T-cell (primary cell): Measurements from ENCODE around the gene ADK. TPM values are rescaled to one million over a fixed set of nuclear protein-coding genes. Genes with fewer than 3 reads are reported as not detected.

Experiments
- ATAC-seq, 4 experiments: fragments of 200-7000 bp in 3 of 4; fragments of 150-1000 bp in 1 of 4; cut with Tn5 transposase; replicated peaks in 1 of 4; 1 replicate in 3 of 4; 2 replicates in 1 of 4; pipeline ENCODE4 v1.10.0; 2021; ENCODE audit warnings: moderate library complexity in 3 of 4, mild to moderate bottlenecking in 2 of 4, moderate number of reproducible peaks in 1 of 4
- CTCF ChIA-PET, 2 donors: fragments of 300-600 bp; sonication (Branson Sonifier 250); formaldehyde crosslinking; loops; one replicate each; lab custom pipeline; 2022; ENCODE audit warnings: antibody characterized with exemption in 2 of 2; lab: Charles Lee
- POLR2A ChIA-PET, 2 donors: fragments of 300-600 bp; sonication (Branson Sonifier 250); formaldehyde crosslinking; loops; one replicate each; lab custom pipeline; 2022; ENCODE audit warnings: antibody characterized with exemption in 2 of 2; lab: Charles Lee
- DNase-seq, 35 experiments: peaks; one replicate each; pipeline versions ENCODE4 v3.0.0 to v3.0.0-alpha.2; 2013 to 2023
- H3K27ac ChIP-seq: one replicate; pipeline ENCODE4 v1.5.1; 2013; ENCODE audit warnings: low read length
- H3K27me3 ChIP-seq, 2 experiments: replicated peaks in 1 of 2; 1 replicate in 1 of 2; 2 replicates in 1 of 2; pipeline versions ENCODE4 v1.6.1 to v1.7.0; 2013; ENCODE audit warnings: low read length in 1 of 2, mixed read lengths in 1 of 2; ENCODE audit not compliant: control insufficient read depth in 2 of 2, insufficient read depth in 2 of 2; ENCODE audit errors: extremely low read depth in 1 of 2
- H3K36me3 ChIP-seq, 2 donors: 1 replicate in 1 of 2; 2 replicates in 1 of 2; pipeline versions ENCODE4 v1.6.1 to v1.7.0; 2013; ENCODE audit warnings: low read length in 1 of 2; ENCODE audit not compliant: control insufficient read depth in 2 of 2, insufficient read depth in 1 of 2; ENCODE audit errors: extremely low read depth in 1 of 2
- H3K4me1 ChIP-seq, 2 experiments: 1 replicate in 1 of 2; 2 replicates in 1 of 2; pipeline versions ENCODE4 v1.6.1 to v1.7.0; 2013; ENCODE audit warnings: low read length in 2 of 2, mixed read lengths in 1 of 2; ENCODE audit not compliant: insufficient read depth in 2 of 2, control insufficient read depth in 1 of 2; ENCODE audit errors: extremely low read depth in 1 of 2
- H3K4me3 ChIP-seq, 2 donors: 1 replicate in 1 of 2; 2 replicates in 1 of 2; pipeline versions ENCODE4 v1.5.1 to v1.7.0; 2013; ENCODE audit warnings: mild to moderate bottlenecking in 2 of 2, low read length in 1 of 2, moderate library complexity in 1 of 2; ENCODE audit not compliant: control insufficient read depth in 1 of 2; ENCODE audit errors: extremely low read depth in 1 of 2
- H3K9me3 ChIP-seq: 2 replicates; pipeline ENCODE4 v1.7.0; 2013
- H3K27ac Mint-ChIP-seq, 2 donors: one replicate each; pipeline ENCODE4 v1.8.0; 2020 to 2021; ENCODE audit warnings: mild to moderate bottlenecking in 2 of 2, mixed read lengths in 2 of 2
- H3K27me3 Mint-ChIP-seq, 2 donors: one replicate each; pipeline ENCODE4 v1.8.0; 2021 to 2022; ENCODE audit warnings: mixed read lengths in 2 of 2
- H3K36me3 Mint-ChIP-seq: one replicate; pipeline ENCODE4 v1.8.0; 2021; ENCODE audit warnings: mixed read lengths
- H3K4me1 Mint-ChIP-seq, 3 donors: one replicate each; pipeline ENCODE4 v1.8.0; 2020 to 2022; ENCODE audit warnings: mixed read lengths in 3 of 3, mild to moderate bottlenecking in 1 of 3
- H3K4me3 Mint-ChIP-seq, 3 donors: one replicate each; pipeline ENCODE4 v1.8.0; 2020 to 2022; ENCODE audit warnings: mild to moderate bottlenecking in 3 of 3, mixed read lengths in 3 of 3, moderate library complexity in 3 of 3
- H3K9me3 Mint-ChIP-seq, 3 donors: one replicate each; pipeline ENCODE4 v1.8.0; 2020 to 2022; ENCODE audit warnings: mixed read lengths in 3 of 3
- WGBS: methylation state at CpG from one replicate; pipeline ENCODE4 v1.1.5; 2013; ENCODE audit warnings: missing lambda C conversion rate; ENCODE audit not compliant: insufficient coverage; 5-methylcytosine and 5-hydroxymethylcytosine counted together
- total RNA-seq, 35 experiments: library from RNA in 6 of 35; stranded (reverse) in 6 of 35; fragments of 120-200 nt in 1 of 35; gene quantifications; one replicate each; pipeline versions ENCODE4 v1.2.1 to v1.2.4 and lab custom pipeline; 2013 to 2026

The ADK gene
- total RNA-seq, 5 donors from 2014 or later (not counting 1 experiment from before 2014, with no cell fraction given) = 20.7 to 32.8 (median 23.6) TPM

DNA sequence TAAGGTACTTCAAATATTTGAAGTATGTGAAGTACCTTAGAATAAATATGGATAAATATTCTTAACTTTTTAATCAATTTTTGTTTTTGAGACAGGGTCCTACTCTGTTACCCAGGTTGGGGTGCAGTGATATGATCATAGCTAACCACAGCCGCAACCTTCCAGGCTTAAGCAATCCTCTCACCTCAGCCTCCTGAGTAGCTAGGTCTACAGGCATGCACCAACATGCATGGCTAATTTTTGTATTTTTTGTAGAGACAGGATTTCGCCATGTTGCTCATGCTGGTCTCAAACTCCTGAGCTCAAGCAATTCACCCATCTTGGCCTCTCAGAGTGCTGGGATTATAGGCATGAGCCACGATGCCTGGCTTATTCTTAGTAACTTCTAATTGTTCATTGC is 555.9 kb downstream of the ADK start:
- Histone ChIP-seq H3K27ac (no peak overlapping the region), H3K27me3 (no peaks in the 10 kb centered on the region), H3K36me3 (peaks cover 0 to 3% of the 10 kb centered on the region in 2 donors), H3K4me3 (no peak overlapping the region), H3K9me3 (no peaks in the 10 kb centered on the region), H3K4me1 (no peaks in the 10 kb centered on the region)
- POLR2A ChIA-PET = interaction anchor here (0.6 to 0.7 kb wide), 2 partner anchors 32 to 118 kb away, joined by 3 to 4 read pairs; no protein-coding TSS in a partner anchor
- CTCF ChIA-PET = no interaction called here
- H3K27ac Mint-ChIP-seq = no peak overlapping the region
- 100% methylated on average over 1 of the region's 3 CpGs for WGBS
- DNase-seq (no peak), ATAC-seq (no peak)
- H3K4me3 Mint-ChIP-seq = no peak overlapping the region
- no peaks in the 10 kb centered on the region for H3K27me3 Mint-ChIP-seq
- peaks cover 40% of the 10 kb centered on the region for H3K36me3 Mint-ChIP-seq
- no peaks in the 10 kb centered on the region for H3K4me1 Mint-ChIP-seq
- no peaks in the 10 kb centered on the region for H3K9me3 Mint-ChIP-seq

DNA sequence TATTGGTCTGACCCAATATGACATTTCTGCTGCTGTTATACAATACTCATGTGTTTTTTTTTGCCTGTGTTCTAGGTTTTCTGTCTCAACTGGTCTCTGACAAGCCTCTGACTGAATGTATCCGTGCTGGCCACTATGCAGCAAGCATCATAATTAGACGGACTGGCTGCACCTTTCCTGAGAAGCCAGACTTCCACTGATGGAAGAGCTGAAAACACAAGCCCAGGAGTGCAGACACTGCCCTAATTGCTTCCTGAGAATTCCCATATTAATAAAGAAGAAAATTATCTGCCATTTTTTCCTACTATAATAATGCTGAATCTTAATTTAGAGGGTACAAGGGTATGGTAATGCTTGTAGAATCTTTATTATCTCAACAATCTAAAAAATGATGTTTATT is 557.2 kb downstream of the ADK start:
- peaks cover 36% of the 10 kb centered on the region for H3K36me3 Mint-ChIP-seq
- ChIA-PET POLR2A (interaction anchor here in 1 of 2 donors (0.6 kb wide), 1 partner anchor 246 kb away, joined by 8 read pairs; no protein-coding TSS in a partner anchor), CTCF (interaction anchor here (0.6 kb wide), 3 partner anchors 14 to 704 kb away, joined by 3 read pairs; no protein-coding TSS in a partner anchor)
- Histone ChIP-seq H3K27me3 (no peaks in the 10 kb centered on the region), H3K4me3 (no peak overlapping the region), H3K9me3 (no peaks in the 10 kb centered on the region), H3K4me1 (no peaks in the 10 kb centered on the region), H3K36me3 (peaks cover 0 to 3% of the 10 kb centered on the region in 2 donors), H3K27ac (no peak overlapping the region)
- no peak overlapping the region for H3K4me3 Mint-ChIP-seq
- H3K27me3 Mint-ChIP-seq = no peaks in the 10 kb centered on the region
- no peak for ATAC-seq
- 100% methylated on average over 1 of the region's 2 CpGs for WGBS
- no peak for DNase-seq
- peaks cover 0 to 7% (median 0%) of the 10 kb centered on the region in 3 donors for H3K9me3 Mint-ChIP-seq
- H3K27ac Mint-ChIP-seq = no peak overlapping the region
- no peaks in the 10 kb centered on the region for H3K4me1 Mint-ChIP-seq

DNA sequence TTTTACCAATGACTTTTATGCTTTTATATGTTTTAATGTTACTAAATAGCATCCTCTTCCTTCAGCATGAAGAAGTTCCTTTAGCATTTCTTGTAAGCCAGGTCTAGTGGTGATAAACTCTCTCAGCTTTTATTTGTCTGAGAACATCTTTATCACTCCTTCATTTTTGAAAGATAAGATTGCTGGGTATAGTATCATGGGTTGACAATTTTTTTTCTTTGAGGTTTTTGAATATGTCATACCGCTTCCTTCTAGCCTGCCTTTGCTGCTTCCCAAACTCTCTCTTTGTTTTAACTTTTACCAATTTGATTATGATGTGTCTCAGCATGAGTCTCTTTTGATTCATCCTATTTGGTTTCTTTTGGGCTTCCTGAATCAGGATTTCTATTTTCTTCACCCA is 567.2 kb downstream of the ADK start:
- ChIA-PET POLR2A (no interaction called here), CTCF (interaction anchor here in 1 of 2 donors (0.6 kb wide), 1 partner anchor 108 kb away, joined by 3 read pairs; no protein-coding TSS in a partner anchor)
- no peaks in the 10 kb centered on the region for H3K36me3 ChIP-seq
- DNase-seq = no peak
- peaks cover 5% of the 10 kb centered on the region for H3K9me3 ChIP-seq
- H3K4me3 ChIP-seq = no peak overlapping the region
- H3K9me3 Mint-ChIP-seq = peaks cover 25 to 39% (median 27%) of the 10 kb centered on the region in 3 donors
- WGBS = no CpG with 5 or more reads among the region's 1 CpG
- no peaks in the 10 kb centered on the region for H3K27me3 Mint-ChIP-seq
- H3K27ac Mint-ChIP-seq = no peak overlapping the region
- no peak overlapping the region for H3K4me3 Mint-ChIP-seq
- no peak for ATAC-seq
- peaks cover 41% of the 10 kb centered on the region for H3K36me3 Mint-ChIP-seq
- H3K27me3 ChIP-seq = no peaks in the 10 kb centered on the region
- peaks cover 0 to 3% (median 0%) of the 10 kb centered on the region in 3 donors for H3K4me1 Mint-ChIP-seq
- H3K27ac ChIP-seq = no peak overlapping the region
- H3K4me1 ChIP-seq = no peaks in the 10 kb centered on the region

DNA sequence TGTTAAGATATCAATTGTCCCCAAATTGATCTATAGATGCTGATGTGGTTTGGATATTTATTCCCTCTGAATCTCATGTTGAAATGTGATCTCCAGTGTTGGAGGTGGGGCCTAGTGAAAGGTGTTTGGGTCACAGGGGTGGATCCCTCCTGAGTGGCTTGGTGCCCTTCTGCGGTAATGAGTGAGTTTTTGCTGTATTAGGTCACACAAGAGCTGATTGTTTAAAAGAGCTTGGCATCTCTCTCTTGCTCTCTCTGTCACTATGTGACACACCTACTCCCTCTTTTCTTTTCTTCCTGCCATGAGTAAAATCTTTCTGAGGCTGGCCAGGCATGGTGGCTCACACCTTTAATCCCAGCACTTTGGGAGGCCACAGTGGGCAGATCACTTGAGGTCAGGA is 577.2 kb downstream of the ADK start:
- CTCF ChIA-PET = interaction anchor here in 1 of 2 donors (0.6 kb wide), 1 partner anchor 883 kb away, joined by 4 read pairs; no protein-coding TSS in a partner anchor
- WGBS = no CpG with 5 or more reads among the region's 1 CpG
- ATAC-seq = no peak

DNA sequence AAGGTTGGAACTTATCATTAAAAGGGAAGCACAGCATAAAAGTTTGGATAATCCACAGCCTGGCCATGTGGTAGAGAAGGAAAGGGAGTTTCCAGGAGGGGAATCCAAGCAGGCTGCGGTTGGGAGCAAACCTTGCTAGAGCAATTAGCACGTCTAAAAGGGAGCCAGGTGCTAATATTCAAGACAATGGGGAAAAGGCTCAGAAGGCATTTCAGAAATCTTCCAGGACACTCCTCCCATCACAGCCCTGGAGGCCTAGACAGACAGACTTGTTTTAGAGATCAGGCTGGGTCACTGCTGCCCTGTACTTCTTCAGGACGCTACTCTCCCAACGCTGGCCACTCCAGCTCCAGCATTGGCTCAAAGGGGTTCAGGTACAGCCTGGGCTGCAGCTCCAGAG is 579.2 kb downstream of the ADK start:
- Mint-ChIP-seq H3K27ac (no peak overlapping the region), H3K4me3 (no peak overlapping the region), H3K4me1 (no peaks in the 10 kb centered on the region), H3K27me3 (no peaks in the 10 kb centered on the region), H3K9me3 (peaks cover 2 to 7% (median 3%) of the 10 kb centered on the region in 3 donors), H3K36me3 (no peaks in the 10 kb centered on the region)
- no peak overlapping the region for H3K27ac ChIP-seq
- H3K4me3 ChIP-seq = no peak overlapping the region
- ATAC-seq = no peak
- no peaks in the 10 kb centered on the region for H3K9me3 ChIP-seq
- H3K4me1 ChIP-seq = no peaks in the 10 kb centered on the region
- H3K27me3 ChIP-seq = no peaks in the 10 kb centered on the region
- 65% methylated on average over 3 of the region's 4 CpGs for WGBS
- CTCF ChIA-PET = no interaction called here
- POLR2A ChIA-PET = no interaction called here
- no peak for DNase-seq
- H3K36me3 ChIP-seq = no peaks in the 10 kb centered on the region

More for the DNA sequence above, 577.2 kb downstream of the ADK start:
- Histone ChIP-seq H3K27ac (no peak overlapping the region), H3K4me1 (no peaks in the 10 kb centered on the region), H3K9me3 (no peaks in the 10 kb centered on the region), H3K27me3 (no peaks in the 10 kb centered on the region), H3K4me3 (no peak overlapping the region), H3K36me3 (no peaks in the 10 kb centered on the region)
- Mint-ChIP-seq H3K36me3 (peaks cover 5% of the 10 kb centered on the region), H3K9me3 (peaks cover 7 to 8% (median 7%) of the 10 kb centered on the region in 3 donors), H3K4me1 (no peaks in the 10 kb centered on the region), H3K4me3 (no peak overlapping the region), H3K27me3 (no peaks in the 10 kb centered on the region), H3K27ac (no peak overlapping the region)
- POLR2A ChIA-PET = no interaction called here
- DNase-seq = no peak

DNA sequence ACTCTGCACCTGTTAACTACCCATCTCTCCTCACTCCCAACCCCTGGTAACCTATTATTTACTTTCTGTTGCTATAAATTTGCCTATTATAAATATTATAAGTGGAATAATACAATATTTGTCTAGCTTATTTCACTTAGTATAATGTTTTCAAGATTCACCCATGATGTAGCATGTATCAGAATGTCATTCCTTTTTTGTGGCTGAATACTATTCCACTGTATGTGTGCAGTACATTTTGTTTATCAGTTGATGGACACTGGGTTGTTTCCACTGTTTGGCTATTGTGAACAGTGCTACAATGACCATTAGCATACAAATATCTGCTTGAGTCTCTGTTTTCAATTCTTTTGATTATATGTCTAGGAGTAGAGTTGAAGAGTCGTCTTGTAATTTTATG is 582.6 kb downstream of the ADK start:
- Mint-ChIP-seq H3K4me1 (peaks cover 6 to 7% (median 6%) of the 10 kb centered on the region in 3 donors), H3K36me3 (no peaks in the 10 kb centered on the region), H3K27ac (no peak overlapping the region), H3K27me3 (no peaks in the 10 kb centered on the region), H3K4me3 (no peak overlapping the region), H3K9me3 (peaks cover 2 to 7% (median 3%) of the 10 kb centered on the region in 3 donors)
- WGBS = no CpG with 5 or more reads among the region's 1 CpG
- Histone ChIP-seq H3K36me3 (no peaks in the 10 kb centered on the region), H3K27ac (no peak overlapping the region), H3K9me3 (no peaks in the 10 kb centered on the region), H3K4me3 (no peak overlapping the region), H3K27me3 (no peaks in the 10 kb centered on the region), H3K4me1 (peaks cover 0 to 3% of the 10 kb centered on the region in 2 experiments)
- CTCF ChIA-PET = interaction anchor here in 1 of 2 donors (0.6 kb wide), 1 partner anchor 332 kb away, joined by 3 read pairs; no protein-coding TSS in a partner anchor
- POLR2A ChIA-PET = no interaction called here
- ATAC-seq = no peak
- DNase-seq = no peak
